Stimulated activated CD4-positive, alpha-beta T cell treated with anti-CD3 and anti-CD28 coated beads, TNF-alpha, amount 100 ng/mL, for 24 hours (primary cell): Measurements from ENCODE around the gene DOHH.

Source experiments
- DNase-seq, 3 experiments: peaks; one replicate each; pipeline ENCODE4 v3.0.0-alpha.2; 2020; ENCODE audit warnings: low read depth in 3 of 3

Gene DOHH, protein sequence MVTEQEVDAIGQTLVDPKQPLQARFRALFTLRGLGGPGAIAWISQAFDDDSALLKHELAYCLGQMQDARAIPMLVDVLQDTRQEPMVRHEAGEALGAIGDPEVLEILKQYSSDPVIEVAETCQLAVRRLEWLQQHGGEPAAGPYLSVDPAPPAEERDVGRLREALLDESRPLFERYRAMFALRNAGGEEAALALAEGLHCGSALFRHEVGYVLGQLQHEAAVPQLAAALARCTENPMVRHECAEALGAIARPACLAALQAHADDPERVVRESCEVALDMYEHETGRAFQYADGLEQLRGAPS

DNA sequence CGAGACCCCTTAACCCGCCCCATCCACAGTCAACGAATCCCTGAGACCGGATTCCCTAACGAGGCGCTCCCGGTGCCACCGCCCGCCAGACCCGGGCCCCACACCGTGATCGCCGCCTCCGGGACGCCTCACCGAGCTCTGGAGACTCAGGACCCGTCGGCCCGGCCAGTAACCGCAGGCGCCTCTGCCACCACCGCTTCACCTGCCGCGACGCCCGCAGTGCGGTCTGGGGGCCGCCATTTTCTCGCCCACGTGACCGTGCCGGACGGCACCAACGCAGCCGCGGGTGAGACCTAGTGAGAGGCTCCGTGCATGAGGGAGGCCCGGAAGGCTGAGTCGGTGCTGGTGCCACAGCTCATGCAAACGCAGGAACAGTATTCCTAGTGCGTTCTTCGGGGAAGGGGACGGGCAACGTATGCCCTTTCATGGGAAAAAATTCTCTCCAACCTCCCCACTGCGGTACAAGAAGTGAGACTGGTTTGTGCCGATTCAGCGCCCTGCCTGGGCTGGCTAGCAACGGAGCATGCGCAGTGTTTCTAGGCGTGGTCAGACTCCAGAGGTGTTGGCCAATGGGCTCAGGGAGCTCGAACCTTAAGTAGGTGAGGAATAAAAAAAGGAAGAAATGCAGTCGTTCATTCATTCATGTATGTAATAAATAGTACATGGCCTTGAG lies at the start of gene DOHH:
Gene DOHH (minus strand): TSS at position 246 of the 673 bp plus-strand sequence. CDS start 3,860 bp downstream, outside the sequence.
- peak; percentile 92 to 97 (median 95) for DNase-seq

DNA sequence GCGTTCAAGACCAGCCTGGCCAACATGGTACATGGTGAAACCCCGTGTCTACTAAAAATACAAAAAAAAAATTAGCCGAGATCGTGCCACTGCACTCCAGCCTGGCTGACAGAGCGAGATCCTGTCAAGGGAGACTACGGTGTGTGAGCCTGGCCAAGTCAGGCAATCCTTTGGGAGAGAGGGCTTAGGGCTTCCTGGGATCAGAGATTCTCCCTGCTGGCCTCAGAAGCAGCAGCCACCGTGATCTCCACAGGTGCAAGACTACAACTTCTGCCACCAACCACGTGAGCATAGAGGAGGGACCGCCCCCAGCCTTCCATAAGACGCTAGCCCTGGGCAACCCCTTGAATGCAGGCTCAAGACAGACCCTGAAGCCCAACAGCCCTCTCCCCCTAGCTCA lies 49.3 kb upstream of the DOHH start:
- no peak for DNase-seq

DNA sequence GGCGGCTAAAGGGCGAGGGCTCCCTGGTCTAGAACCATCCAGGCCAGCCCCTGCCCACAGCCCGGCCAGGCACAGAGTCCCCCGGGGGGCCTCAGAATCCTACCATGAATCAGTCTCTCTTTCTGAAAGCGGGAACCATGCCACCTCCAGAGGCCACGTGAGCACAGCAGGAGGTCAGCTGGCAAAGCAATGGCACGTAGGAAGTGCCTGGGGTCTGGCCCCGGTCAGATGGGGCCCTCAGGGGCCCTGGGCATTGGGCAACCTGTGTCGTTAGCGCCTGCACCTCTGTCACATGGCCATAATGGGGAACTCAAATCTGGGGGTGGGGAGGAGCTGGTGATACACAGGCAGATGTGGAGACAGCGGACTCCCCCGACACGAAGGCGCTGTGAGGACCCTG lies 48.1 kb upstream of the DOHH start:
- no peak for DNase-seq

DNA sequence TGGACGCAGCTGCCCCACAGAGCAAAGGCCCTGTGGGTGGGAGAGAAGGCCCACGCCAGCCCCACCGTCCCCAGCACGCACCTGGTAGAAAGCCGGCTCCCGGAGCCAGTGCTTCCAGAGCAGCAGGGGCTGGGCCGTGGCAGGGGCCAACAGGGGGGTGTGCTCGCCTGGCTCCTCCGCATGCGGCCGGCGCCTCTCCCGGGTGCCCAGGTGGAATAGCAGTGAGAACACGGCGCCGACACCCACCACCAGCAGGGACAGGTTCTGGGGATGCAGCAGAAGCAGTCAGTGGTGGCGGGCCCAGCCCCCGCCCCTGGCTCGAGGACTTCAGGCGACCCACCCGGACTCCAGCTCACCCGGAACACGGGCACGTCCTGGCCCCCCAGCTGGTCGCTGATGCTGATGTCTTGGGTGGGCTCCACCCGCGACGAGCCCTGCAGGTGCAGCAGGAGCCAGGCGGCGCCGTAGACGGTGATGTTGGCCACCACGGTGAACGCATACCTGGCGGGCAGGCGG lies 47.4 kb upstream of the DOHH start:
- no peak for DNase-seq

DNA sequence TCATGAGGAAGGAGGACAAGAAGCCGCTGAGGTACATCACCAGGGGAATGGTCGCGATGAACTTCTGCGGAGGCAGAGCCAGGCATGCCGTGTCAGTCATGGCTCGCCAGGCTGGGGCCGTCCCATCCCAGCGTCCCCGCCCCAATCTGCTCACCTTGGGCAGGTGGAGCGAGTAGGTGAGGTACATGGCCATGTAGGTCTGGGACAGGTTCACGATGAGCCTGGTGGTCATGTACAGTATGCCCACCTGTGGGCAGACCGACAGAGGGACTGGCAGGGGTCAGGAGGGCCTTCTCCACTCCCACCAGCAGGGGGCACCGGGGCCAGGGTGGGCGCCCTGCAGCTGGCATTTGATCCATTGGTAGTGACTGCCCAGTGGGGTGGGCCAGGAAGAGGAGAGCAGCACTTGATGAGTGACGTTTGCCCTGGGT lies 46.8 kb upstream of the DOHH start:
- DNase-seq, result peak in 1 of 3 experiments; percentile 29

DNA sequence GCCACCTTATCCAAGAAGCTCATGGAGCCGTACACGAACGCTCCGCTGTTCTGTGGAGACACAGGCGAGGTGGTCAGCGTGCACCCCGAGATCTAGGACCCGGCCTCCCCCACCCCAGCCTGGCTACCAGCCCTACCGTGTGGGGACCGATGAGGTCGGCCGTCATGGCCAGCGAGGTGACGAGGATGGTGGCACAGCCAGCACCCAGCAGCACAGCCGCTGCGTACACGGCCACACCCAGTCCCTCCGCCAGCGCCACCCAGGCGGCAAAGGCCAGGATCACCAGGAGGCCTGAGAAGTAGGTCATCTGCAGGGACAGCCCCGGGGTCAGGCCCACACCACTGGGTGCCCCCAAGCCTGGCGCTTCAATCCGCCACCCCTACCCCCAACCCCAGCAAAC lies 45.6 kb upstream of the DOHH start:
- no peak for DNase-seq

DNA sequence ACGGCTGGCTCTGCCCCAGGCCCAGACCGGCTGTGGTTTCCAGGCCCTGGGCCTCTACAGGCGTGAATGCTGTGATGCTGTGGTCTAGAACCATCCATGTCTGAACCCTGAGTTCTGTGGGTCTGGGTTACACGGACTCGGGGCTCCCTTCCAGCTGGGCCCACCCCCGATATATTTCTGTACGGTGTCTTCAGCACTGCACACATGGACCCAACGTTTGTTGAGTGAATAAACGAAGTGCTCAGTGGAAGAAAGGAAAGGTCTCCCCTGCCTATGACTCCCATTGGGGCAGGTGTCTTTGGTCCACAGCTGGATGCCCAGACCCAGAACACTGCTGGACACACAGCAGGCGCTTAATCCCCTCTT lies 45.2 kb upstream of the DOHH start:
- DNase-seq, result no peak

DNA sequence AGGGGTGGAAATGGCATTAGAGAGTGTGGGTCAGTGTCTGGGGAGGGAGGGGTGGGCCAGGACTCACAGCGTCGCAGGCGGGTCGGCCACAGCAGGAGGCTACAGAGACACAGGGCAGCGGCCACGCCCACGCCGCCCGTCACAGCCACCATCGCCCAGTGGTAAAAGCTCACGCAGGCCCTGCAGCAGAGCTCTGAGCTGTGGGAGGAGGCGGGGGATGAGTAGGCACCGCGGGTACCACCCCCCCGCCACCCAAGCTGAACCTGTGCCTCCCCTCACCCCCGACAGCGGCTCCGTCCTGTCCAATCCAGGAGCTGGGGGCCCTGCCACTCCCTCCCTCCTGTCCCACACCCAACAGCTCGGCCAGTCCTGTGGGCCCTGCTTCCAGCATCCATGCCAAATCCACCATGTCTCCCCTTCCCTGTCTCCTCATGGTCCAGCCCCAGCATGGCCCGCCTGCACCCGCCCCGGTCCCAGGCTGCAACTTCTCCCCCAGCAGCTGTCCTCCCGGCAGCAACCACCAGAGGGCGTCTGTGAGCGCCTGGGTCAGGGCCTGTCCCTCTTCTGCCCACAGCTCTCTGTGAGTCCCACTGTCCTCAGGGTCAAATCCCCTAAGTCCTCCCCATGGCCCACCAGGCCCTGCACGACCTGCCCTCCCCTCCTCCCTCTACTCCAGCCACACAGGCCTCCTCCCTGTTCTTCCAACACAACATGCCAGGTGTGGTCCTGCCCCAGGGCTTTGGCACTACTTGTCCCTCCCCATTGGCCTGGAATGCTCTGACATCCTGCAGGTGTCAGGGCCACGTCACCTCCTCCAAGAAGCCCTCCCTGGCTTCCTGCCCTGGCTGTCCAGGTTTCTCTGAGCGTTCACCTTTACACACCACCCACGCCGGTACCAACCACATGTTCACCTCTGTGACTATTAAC lies 44.5 kb upstream of the DOHH start:
- DNase-seq, result peak; percentile 55 to 80 (median 62)

DNA sequence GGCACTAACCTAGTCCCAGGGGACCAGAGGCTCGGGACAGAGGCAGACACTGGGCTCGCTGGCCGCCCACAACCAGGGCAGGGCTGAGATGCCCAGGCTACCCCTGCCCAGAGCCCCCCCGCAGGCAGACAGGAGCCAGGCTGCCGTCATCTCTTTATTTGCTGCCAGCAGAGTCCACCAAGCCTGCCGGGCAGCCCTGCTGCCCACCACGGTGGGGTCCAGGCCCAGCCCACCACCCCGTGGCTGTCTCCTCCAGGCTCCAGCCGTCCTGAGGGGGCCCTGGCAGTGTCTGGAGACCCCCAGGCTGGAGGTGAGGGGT lies 43.5 kb upstream of the DOHH start:
- DNase-seq, result no peak

DNA sequence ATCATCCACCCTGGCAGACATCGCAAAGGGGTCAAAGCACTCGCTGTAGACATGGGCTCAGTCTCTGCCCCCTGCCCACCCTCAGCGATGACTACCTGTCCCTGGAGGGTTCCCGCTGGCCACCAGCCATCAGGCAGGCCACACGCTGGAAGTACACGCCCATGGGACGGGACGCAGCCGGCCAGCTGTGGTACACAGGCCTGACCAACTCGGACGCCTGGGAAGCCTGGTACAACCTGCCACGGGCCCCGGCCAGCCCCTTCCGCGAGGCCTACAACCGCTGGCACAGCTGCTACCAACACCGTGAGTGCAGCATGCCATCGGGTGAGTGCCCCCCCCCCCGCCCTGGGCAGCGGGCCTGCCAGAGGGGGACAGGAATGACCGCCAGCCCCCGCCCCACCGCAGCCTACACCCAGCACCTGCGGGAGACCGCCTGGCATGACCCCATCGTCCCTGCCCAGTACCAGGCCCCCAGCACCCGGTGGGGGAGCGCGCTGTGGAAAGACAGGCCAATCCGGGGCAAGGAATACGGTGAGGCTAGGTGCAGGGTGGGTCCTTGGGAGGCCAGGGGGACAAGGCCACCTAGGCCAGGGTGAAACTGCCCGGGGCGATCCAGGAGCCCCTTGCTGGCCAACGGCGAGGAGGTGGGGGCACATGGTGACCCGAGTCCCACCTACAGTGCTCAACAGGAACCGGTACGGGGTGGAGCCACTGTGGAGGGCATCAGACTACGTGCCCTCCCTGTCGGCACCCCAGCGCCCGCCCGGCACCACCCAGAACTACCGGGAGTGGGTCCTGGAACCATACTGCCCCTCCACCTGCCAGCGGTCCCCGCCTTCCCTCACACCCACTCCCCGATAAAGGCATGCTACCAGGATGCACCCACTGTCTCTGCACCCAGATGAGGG lies 42.9 kb upstream of the DOHH start:
- no peak for DNase-seq

DNA sequence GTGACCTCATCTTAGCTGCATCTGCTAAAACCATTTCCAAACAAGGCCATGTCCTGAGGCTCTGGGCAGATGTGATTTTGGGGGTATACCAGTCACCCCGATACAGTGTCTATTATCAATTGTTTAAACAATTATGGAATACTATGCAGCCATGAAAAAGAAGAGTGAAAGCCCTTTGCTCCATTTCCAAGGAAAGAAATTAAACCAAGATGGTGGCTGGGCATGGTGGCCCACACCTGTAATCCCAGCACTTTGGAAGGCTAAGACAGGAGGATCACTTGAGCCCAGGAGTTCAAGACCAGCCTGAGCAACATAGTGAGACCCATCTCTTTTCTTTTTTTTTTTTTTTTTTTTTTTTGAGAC lies 39.3 kb upstream of the DOHH start:
- DNase-seq, result no peak

DNA sequence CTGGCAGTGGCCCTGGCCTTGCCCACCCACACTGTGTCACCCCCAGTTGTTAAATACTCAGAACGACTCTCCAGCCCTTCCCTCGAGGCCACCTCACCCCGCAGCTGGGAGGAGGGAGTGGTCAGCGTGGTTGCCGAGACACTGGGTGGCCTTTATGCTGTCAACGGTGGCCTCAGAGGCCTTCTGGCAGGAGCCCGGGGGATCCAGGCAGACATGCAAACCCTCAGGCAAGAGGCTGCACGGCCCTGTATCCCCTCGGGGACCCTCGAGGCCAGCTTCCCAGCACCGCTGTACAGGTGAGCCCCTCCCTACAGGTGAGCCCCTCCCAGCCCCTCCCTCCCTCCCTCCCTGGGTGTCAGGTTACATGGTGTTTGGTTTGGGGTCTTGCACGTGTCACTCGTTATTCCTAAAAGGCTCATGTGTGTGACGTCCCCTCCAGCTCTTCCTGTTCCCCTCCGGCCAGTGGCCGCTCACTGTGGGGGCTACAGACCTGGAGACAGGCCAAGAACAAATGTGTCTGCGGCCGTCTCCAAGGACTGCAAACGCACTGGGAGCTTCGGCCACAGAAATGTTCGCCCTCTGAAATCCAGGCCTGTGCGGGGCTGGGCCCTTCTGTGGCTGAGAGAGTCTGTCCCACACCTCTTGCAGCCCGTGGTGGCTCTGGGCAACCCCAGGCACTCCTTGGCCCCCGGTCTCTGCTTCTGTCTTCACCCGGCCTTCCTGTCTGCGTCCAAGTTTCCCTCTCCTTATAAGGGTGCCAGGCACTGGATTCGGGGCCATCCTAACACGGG lies 38.7 kb upstream of the DOHH start, which contains the start of gene TEKTIP1:
Gene TEKTIP1 (plus strand): TSS at position 210 of the 791 bp plus-strand sequence. CDS start 4 bp downstream, at position 214.
- no peak for DNase-seq

DNA sequence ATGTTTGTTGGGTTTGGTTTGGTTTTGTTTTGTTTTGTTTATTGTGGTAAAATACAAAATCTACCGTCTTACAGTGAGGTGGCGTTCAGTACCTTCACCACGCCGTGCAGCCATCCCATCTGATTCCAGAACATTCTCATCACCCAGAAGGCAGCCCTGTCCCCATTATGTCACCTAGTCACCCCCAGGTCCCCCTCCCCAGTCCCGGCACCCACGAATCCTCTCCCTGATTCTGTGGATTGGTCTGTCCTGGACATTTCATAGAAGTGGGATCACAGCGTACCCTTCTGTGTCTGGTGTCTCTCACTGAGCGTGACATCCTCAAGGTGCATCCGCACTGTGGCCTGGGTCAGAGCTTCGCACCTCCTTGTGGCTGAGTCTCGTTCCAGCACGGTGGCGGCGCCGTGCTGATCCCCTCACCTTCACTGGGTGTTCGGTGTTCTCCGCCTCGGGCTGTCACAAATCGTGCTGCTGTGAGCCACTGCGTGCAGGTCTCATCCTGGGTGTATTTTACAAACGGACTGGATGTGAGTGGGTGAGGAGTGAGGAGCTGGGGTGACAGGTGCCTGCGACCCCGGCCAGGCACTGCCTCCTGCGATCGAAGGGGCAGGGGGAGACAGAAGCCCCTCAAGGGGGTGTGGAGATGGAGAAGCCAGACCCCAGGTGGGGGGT lies 37.9 kb upstream of the DOHH start:
- no peak for DNase-seq

DNA sequence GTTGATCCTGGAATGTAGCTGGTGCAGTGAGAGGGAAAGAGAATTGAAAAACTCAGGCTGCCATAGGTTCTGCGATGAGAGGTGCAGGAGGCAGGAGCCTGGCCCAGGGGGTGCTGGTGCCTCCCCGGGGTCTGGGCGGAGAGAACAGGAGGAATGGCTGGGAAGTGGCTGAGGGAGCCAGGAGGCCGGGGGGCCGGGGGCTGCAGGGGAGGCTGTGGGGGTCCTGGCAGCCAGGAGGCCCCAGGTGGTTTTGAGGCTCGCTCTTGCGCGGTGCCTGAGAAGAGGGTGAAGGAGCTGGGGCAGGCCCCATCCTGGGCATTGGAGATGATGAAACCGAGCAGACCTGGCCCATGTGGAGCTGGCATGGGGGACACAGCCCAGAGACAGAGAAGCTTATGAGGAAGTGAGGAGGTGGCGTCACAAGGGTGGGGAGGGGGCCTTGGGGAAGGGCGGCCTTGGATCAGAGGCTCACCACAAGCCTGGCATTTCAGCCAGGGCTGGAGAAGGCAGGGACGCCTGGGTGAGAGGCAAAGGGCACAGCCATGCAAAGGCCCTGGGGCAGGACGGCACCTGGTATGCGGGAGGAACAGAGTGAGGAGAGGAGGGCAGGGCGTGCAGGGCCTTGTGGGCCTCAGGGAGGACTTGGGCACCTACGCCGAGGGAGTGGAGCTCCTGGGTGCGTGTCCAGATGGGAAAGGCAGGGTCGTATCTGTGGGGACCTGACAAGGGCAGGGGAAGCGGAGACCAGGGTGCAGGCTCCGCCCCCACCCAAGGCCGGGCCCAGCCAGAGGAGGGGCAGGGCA lies 37.2 kb upstream of the DOHH start:
- no peak for DNase-seq

DNA sequence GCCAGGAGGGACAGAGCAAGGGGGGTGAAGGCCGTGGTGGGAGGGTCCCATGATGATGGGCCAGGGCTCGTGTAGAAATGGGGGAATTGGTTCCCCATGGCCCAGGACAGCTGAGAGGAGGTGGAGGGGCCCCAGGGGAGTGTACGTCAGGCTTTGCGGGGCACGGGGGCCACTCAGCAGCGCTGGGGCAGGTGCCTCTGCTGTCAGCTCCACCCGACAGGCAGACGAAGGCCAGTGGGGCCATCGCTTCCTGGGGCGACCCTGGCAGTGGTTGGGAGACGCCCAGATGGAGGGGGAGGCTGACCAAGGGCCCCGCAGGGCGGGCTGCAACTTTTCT lies 36.6 kb upstream of the DOHH start:
- DNase-seq, result no peak

DNA sequence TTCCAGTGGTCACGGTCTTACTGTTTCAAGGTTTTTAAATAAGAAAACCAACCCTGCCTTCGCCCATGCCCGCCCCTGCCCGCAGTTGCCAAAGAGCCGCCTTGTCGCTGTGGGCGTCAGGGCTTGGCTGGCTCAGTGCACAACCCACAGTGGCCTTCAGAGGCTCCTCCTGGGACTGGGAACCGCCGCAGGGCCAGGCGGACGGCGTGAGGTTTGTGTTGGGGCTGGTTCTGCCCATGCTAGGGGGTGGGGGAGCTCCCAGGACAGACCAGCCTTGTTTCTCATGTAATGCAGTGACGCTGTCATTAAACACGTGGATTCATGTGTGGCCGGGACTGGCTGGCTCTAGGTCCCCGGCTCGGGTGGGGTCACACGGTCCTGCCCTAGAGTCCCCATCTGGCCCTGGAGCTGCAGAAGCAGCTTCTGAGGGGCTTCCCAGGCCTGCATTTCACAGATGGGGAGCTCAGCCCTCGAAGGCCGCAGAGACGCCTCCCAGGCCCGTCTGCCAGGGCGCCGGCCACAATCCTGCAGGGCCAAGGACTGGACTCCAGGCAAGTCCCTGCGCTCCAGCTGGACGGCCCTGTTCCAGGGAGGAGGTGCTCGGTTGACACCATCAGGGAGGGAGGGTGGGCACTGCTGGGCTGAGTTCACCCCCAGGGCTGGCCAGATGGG lies 36.1 kb upstream of the DOHH start:
- no peak for DNase-seq

DNA sequence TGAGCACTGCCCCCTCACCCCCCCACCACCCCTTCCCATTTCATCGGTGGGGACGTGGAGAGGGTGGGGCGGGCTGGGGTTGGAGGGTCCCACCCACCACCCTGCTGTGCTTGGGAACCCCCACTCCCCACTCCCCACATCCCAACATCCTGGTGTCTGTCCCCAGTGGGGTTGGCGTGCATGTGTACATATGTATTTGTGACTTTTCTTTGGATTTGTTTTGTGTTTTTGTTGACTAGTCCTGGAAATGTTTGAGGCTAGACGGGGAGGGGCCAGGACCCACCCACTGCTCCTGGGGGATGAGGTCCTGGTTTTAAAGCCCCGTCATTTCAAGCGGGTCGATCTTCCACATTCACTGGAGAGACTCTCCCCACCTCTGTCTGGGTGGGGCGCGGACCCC lies 35.5 kb upstream of the DOHH start:
- no peak for DNase-seq

DNA sequence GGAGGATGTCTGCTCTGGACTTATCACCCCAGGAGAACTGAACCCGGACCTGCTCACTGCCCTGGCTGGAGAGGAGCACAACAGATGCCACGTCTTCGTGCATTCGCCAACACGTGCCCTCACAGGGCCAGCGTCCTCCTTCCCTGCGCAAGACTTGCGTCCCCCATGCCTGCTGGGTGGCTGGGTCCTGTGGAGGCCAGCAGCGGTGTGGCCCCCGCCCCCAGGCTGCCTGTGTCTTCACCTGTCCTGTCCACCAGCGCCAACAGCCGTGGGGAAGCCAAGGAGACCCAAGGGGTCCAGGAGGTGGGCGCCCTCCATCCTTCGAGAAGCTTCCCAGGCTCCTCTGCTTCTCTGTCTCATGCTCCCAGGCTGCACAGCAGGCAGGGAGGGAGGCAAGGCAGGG lies 35.1 kb upstream of the DOHH start:
- no peak for DNase-seq

DNA sequence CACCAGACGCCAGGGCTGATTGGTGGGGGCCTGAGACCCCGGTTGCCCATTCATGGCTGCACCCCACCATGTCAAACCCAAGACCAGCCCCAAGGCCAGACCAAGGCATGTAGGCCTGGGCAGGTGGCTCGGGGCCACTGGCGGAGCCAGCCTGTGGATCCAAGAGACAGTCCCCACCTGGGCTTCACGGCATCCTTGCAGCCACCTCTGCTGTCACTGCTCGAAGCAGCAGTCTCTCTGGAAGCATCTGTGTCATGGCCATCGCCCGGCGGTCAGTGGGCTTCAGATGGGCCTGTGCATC lies 34.7 kb upstream of the DOHH start:
- no peak for DNase-seq
